Measurements from ENCODE around the gene SATB2.

SATB2 gene

GRCh38 chr2:199465390-199465789 lies 7.7 kb upstream of the SATB2 start:
- DNase-seq: no peak

- DNase-seq: no peak
These were observed 7.0 kb upstream of the SATB2 start for GRCh38 chr2:199464606-199465352.

GRCh38 chr2:199463708-199464605 lies 6.2 kb upstream of the SATB2 start:
- no peak for DNase-seq

GRCh38 chr2:199462956-199463692 lies 5.4 kb upstream of the SATB2 start:
- peak; percentile 31 for DNase-seq

- no peak for DNase-seq
These were observed 4.7 kb upstream of the SATB2 start for GRCh38 chr2:199462347-199462955.

GRCh38 chr2:199461711-199462346 lies 4.1 kb upstream of the SATB2 start:
- DNase-seq: no peak

- no peak for DNase-seq
These were observed 3.3 kb upstream of the SATB2 start for GRCh38 chr2:199460846-199461710.

GRCh38 chr2:199460101-199460671 lies 2.4 kb upstream of the SATB2 start:
- DNase-seq: no peak

GRCh38 chr2:199459286-199460100 lies 1.8 kb upstream of the SATB2 start:
- DNase-seq: peak; percentile 90

- no peak for DNase-seq
These were observed 1.1 kb upstream of the SATB2 start for GRCh38 chr2:199458806-199459285.

GRCh38 chr2:199458009-199458805 lies 468 bp upstream of the SATB2 start:
- DNase-seq: peak; percentile 61

GRCh38 chr2:199456383-199457146 lies 1.2 kb downstream of the SATB2 start:
- no peak for DNase-seq

- peak; percentile 85 for DNase-seq
These were observed 2.0 kb downstream of the SATB2 start for GRCh38 chr2:199455545-199456382.

- no peak for DNase-seq
These were observed 2.6 kb downstream of the SATB2 start for GRCh38 chr2:199455210-199455544.

GRCh38 chr2:199452991-199453379 lies 4.8 kb downstream of the SATB2 start:
- no peak for DNase-seq

- peak; percentile 32 for DNase-seq
These were observed 5.3 kb downstream of the SATB2 start for GRCh38 chr2:199452260-199452990.

GRCh38 chr2:199449956-199450355 lies 7.8 kb downstream of the SATB2 start:
- no peak for DNase-seq

All from NCI-H1092 treated with DMSO at 0.1 percent for 48 hours (cell line).